SK-N-SH (cell line): ENCODE measurements around the gene CNFN. TPM values are rescaled to one million over a fixed set of nuclear protein-coding genes. Genes with fewer than 3 reads are reported as not detected.

Experiments
- CTCF ChIA-PET: fragments of 300-600, 350-600 bp; formaldehyde crosslinking; extraction: SDS; loops from one replicate; lab custom pipeline; 2021; lab: Yijun Ruan, JAX
- POLR2A ChIA-PET: fragments of 350-600 bp; sonication (Branson Sonifier 250); formaldehyde crosslinking; extraction: SDS; loops from one replicate; lab custom pipeline; 2020; ENCODE audit warnings: antibody characterized with exemption, inconsistent platforms; lab: Yijun Ruan, JAX
- DNase-seq: peaks from one replicate; pipeline ENCODE4 v3.0.0; 2012
- H2AFZ ChIP-seq: fragments of 200-600 bp; sonication (generic); 2 replicates; pipeline ENCODE4 v1.8.1; 2016; ENCODE audit warnings: antibody characterized with exemption, mild to moderate bottlenecking, low read depth
- H3F3A ChIP-seq: fragments of 200-600 bp; sonication (generic); replicated peaks from 2 replicates; pipeline ENCODE3; 2016; ENCODE audit warnings: antibody characterized with exemption, mild to moderate bottlenecking; ENCODE audit not compliant: insufficient read depth
- H3K27ac ChIP-seq, 2 experiments: fragments of 200-500 bp in 1 of 2; fragments of 200-600 bp in 1 of 2; sonication (Bioruptor generic) in 1 of 2; sonication (generic), shearing (Covaris generic) in 1 of 2; 2 replicates each; pipeline versions ENCODE4 v1.5.1 to v1.6.1; 2014 to 2016; ENCODE audit warnings: low read depth in 2 of 2, inconsistent platforms in 1 of 2, low read length in 1 of 2, mild to moderate bottlenecking in 1 of 2, mixed read lengths in 1 of 2
- H3K27me3 ChIP-seq: fragments of 200-600 bp; sonication (generic), shearing (Covaris generic); 2 replicates; pipeline ENCODE4 v1.6.1; 2016; ENCODE audit warnings: mixed run types; ENCODE audit not compliant: insufficient read depth
- H3K36me3 ChIP-seq, 2 experiments: fragments of 200-500 bp in 1 of 2; fragments of 200-600 bp in 1 of 2; sonication (Bioruptor generic) in 1 of 2; sonication (generic) in 1 of 2; replicated peaks in 1 of 2; 2 replicates each; pipeline versions ENCODE3 to v1.5.1; 2014 to 2016; ENCODE audit warnings: low read length in 1 of 2, mild to moderate bottlenecking in 1 of 2; ENCODE audit not compliant: insufficient read depth in 2 of 2, control insufficient read depth in 1 of 2
- H3K4me1 ChIP-seq, 2 experiments: fragments of 200-500 bp in 1 of 2; fragments of 200-600 bp in 1 of 2; sonication (Bioruptor generic) in 1 of 2; sonication (generic), shearing (Covaris generic) in 1 of 2; 2 replicates each; pipeline versions ENCODE4 v1.5.1 to v1.6.1; 2014 to 2016; ENCODE audit warnings: low read depth in 1 of 2, low read length in 1 of 2, mixed run types in 1 of 2; ENCODE audit not compliant: insufficient read depth in 2 of 2, control insufficient read depth in 1 of 2
- H3K4me2 ChIP-seq: fragments of 200-600 bp; sonication (generic), shearing (Covaris generic); 2 replicates; pipeline ENCODE4 v1.6.1; 2017; ENCODE audit warnings: mixed run types
- H3K4me3 ChIP-seq, 2 experiments: fragments of 200-500 bp in 1 of 2; fragments of 200-600 bp in 1 of 2; sonication (Bioruptor generic) in 1 of 2; sonication (generic), shearing (Covaris generic) in 1 of 2; 2 replicates each; pipeline versions ENCODE4 v1.5.1 to v1.8.1; 2014 to 2016; ENCODE audit warnings: low read depth in 2 of 2, inconsistent platforms in 1 of 2, low read length in 1 of 2, mild to moderate bottlenecking in 1 of 2, mixed read lengths in 1 of 2, moderate library complexity in 1 of 2
- H3K79me2 ChIP-seq: fragments of 200-600 bp; sonication (generic); 2 replicates; pipeline ENCODE4 v1.8.1; 2017; ENCODE audit warnings: mild to moderate bottlenecking; ENCODE audit not compliant: insufficient read depth
- H3K9ac ChIP-seq: fragments of 200-600 bp; sonication (generic); 2 replicates; pipeline ENCODE4 v1.6.1; 2017; ENCODE audit warnings: mixed run types
- H3K9me2 ChIP-seq: fragments of 200-600 bp; sonication (generic); 2 replicates; pipeline ENCODE4 v1.6.1; 2017; ENCODE audit warnings: mixed run types
- H3K9me3 ChIP-seq: fragments of 200-600 bp; sonication (generic); 2 replicates; pipeline ENCODE4 v1.6.1; 2017; ENCODE audit warnings: mixed run types, mild to moderate bottlenecking, moderate library complexity
- H4K20me1 ChIP-seq: fragments of 200-600 bp; sonication (generic); 2 replicates; pipeline ENCODE4 v1.6.1; 2017; ENCODE audit warnings: mild to moderate bottlenecking, mixed run types; ENCODE audit not compliant: insufficient read depth
- CTCF ChIP-seq: fragments of 200-600 bp; sonication (generic); IDR thresholded peaks from 2 replicates; pipeline ENCODE4 v1.6.1; 2017; ENCODE audit warnings: antibody characterized with exemption, mild to moderate bottlenecking, moderate library complexity
- FOXJ3 ChIP-seq: sonication (generic); formaldehyde crosslinking; IDR thresholded peaks from 2 replicates; pipeline ENCODE4 v1.5.1; 2020; ENCODE audit warnings: mild to moderate bottlenecking, missing genetic modification reagents
- FOXM1 ChIP-seq: IDR thresholded peaks from 2 replicates; pipeline ENCODE4 v1.4.0; 2012; ENCODE audit warnings: low read depth, mild to moderate bottlenecking
- MAX ChIP-seq: IDR thresholded peaks from 2 replicates; pipeline ENCODE4 v1.4.0; 2012; ENCODE audit warnings: low read depth
- POLR2AphosphoS5 ChIP-seq: IDR thresholded peaks from 2 replicates; pipeline ENCODE4 v1.6.1; 2012; ENCODE audit warnings: low read depth, low read length
- RAD21 ChIP-seq: IDR thresholded peaks from 2 replicates; pipeline ENCODE4 v1.6.1; 2012; ENCODE audit warnings: mild to moderate bottlenecking, low read length
- REST ChIP-seq: IDR thresholded peaks from 2 replicates; pipeline ENCODE4 v1.6.1; 2012; ENCODE audit warnings: mild to moderate bottlenecking, low read depth, low read length, moderate library complexity
- SMC3 ChIP-seq: IDR thresholded peaks from 2 replicates; pipeline ENCODE4 v1.6.1; 2012; ENCODE audit warnings: low read depth, low read length, improper control_type of control experiment
- USF2 ChIP-seq: fragments of 150-350 bp; IDR thresholded peaks from 2 replicates; pipeline ENCODE4 v1.6.1; 2017; ENCODE audit warnings: antibody characterized with exemption, low read length, low read depth, borderline replicate concordance
- YY1 ChIP-seq: IDR thresholded peaks from 2 replicates; pipeline ENCODE4 v1.4.0; 2012; ENCODE audit warnings: low read depth, mild to moderate bottlenecking
- WGBS: methylation state at CpG from one replicate; pipeline ENCODE4 v1.1.6; 2017; ENCODE audit warnings: low lambda C conversion rate; 5-methylcytosine and 5-hydroxymethylcytosine counted together
- polyA plus RNA-seq, 3 experiments: library from polyadenylated mRNA; depleted of rRNA; stranded (reverse); fragments of >200 nt; gene quantifications; 2 replicates each; pipeline ENCODE4 v1.2.3, GENCODE V29; 2012

The CNFN gene
- polyA plus RNA-seq, 1 of the 3 experiments (the other 2 are of a cell fraction), result 4.5 TPM

- no peak for TF ChIP-seq SMC3
- no peak for TF ChIP-seq POLR2AphosphoS5
- no peak for TF ChIP-seq REST
- TF ChIP-seq FOXM1, result no peak
- no peak for TF ChIP-seq FOXJ3 (CRISPR knock-in tag)
Observed at GRCh38 chr19:42421101-42421500, 31.0 kb upstream of the CNFN start (continued).

- Histone ChIP-seq H3K4me1 (peaks cover 0 to 21% of the 10 kb centered on the region in 2 experiments; a peak in 1 of 4 replicates), H3K9ac (no peak overlapping the region), H3K36me3 (no peaks in the 10 kb centered on the region), H3K4me2 (no peak overlapping the region), H3K9me2 (no peaks in the 10 kb centered on the region), H3K9me3 (no peaks in the 10 kb centered on the region), H3K79me2 (no peaks in the 10 kb centered on the region), H3K27me3 (no peaks in the 10 kb centered on the region), H2AFZ (no peak overlapping the region), H4K20me1 (no peaks in the 10 kb centered on the region), H3K4me3 (no peak overlapping the region), H3F3A (no peaks in the 10 kb centered on the region), H3K27ac (no peak overlapping the region)
- ChIA-PET CTCF (interaction anchor here (1.0 to 2.1 kb wide), 4 partner anchors 13 to 21 kb away, joined by 4 to 8 read pairs (median 6); no protein-coding TSS in a partner anchor), POLR2A (no interaction called here)
- DNase-seq, result peak; percentile 76
- no peak for TF ChIP-seq POLR2AphosphoS5
- TF ChIP-seq CTCF, result peak; percentile 68
- TF ChIP-seq YY1, result no peak
- TF ChIP-seq RAD21, result peak; percentile 30; the same call in 1 of the 2 replicates
- peak; percentile 25; the same call in 1 of the 2 replicates for TF ChIP-seq SMC3
- TF ChIP-seq USF2, result no peak
- TF ChIP-seq MAX, result no peak
- 59% methylated on average over 10 of the region's 10 CpGs for WGBS
Observed at GRCh38 chr19:42420055-42420544, 30.0 kb upstream of the CNFN start.
